SK-N-SH treated with all-trans-retinoic acid at 6 μM for 48 hours (cell line): ENCODE results near the gene FRS2.

ENCODE experiments used
- ATAC-seq: fragments of 200-7000 bp; cut with Tn5 transposase; 3 replicates; pipeline ENCODE4 v1.9.1; 2020; ENCODE audit warnings: mild to moderate bottlenecking, moderate library complexity
- ARNTL ChIP-seq: fragments of 450-650 bp; formaldehyde crosslinking; IDR thresholded peaks from 2 replicates; pipeline ENCODE4 v1.5.0; 2020; ENCODE audit warnings: low read depth, mild to moderate bottlenecking, moderate library complexity, borderline replicate concordance
- BACH2 ChIP-seq: fragments of 250-450 bp; sonication (Bioruptor Pico); IDR thresholded peaks from 2 replicates; pipeline ENCODE4 v1.9.0; 2021; ENCODE audit warnings: mild to moderate bottlenecking, borderline replicate concordance
- CSDC2 ChIP-seq: fragments of 250-450 bp; sonication (Bioruptor Pico); IDR thresholded peaks from 2 replicates; pipeline ENCODE4 v1.5.0; 2020; ENCODE audit warnings: mild to moderate bottlenecking, moderate library complexity
- CSRNP3 ChIP-seq: fragments of 250-450 bp; sonication (Bioruptor Pico); IDR thresholded peaks from 2 replicates; pipeline ENCODE4 v1.5.1; 2021; ENCODE audit warnings: mild to moderate bottlenecking, moderate library complexity
- ESRRG ChIP-seq: fragments of 250-450 bp; sonication (Bioruptor Pico); IDR thresholded peaks from 2 replicates; pipeline ENCODE4 v1.6.1; 2021; ENCODE audit warnings: mild to moderate bottlenecking
- GLIS3 ChIP-seq: fragments of 250-450 bp; sonication (Bioruptor Pico); IDR thresholded peaks from 2 replicates; pipeline ENCODE4 v1.5.0; 2020; ENCODE audit warnings: mild to moderate bottlenecking, moderate library complexity
- ISL1 ChIP-seq: fragments of 250-450 bp; sonication (Bioruptor Pico); IDR thresholded peaks from 2 replicates; pipeline ENCODE4 v2.1.2; 2022; ENCODE audit warnings: mild to moderate bottlenecking, moderate library complexity
- OSR1 ChIP-seq: fragments of 250-450 bp; sonication (Bioruptor Pico); IDR thresholded peaks from 2 replicates; pipeline ENCODE4 v1.8.0; 2022; ENCODE audit warnings: moderate library complexity, mild to moderate bottlenecking, inconsistent platforms
- POU6F1 ChIP-seq: fragments of 250-450 bp; sonication (Bioruptor Pico); IDR thresholded peaks from 2 replicates; pipeline ENCODE4 v1.8.0; 2021; ENCODE audit warnings: low read depth, mild to moderate bottlenecking, moderate library complexity, borderline replicate concordance
- RARB ChIP-seq: fragments of 250-450 bp; sonication (Bioruptor Pico); IDR thresholded peaks from 2 replicates; pipeline ENCODE4 v1.8.0; 2021; ENCODE audit warnings: mild to moderate bottlenecking, moderate library complexity
- SNAI2 ChIP-seq: fragments of 250-450 bp; sonication (Bioruptor Pico); IDR thresholded peaks from 2 replicates; pipeline ENCODE4 v1.5.0; 2020; ENCODE audit warnings: mild to moderate bottlenecking, moderate library complexity
- TCF4 ChIP-seq: fragments of 250-450 bp; sonication (Bioruptor Pico); IDR thresholded peaks from 2 replicates; pipeline ENCODE4 v1.8.0; 2021; ENCODE audit warnings: mild to moderate bottlenecking, moderate library complexity, borderline replicate concordance
- TOX ChIP-seq: fragments of 250-450 bp; sonication (Bioruptor Pico); IDR thresholded peaks from 2 replicates; pipeline ENCODE4 v1.8.0; 2021; ENCODE audit warnings: mild to moderate bottlenecking, moderate library complexity, borderline replicate concordance
- ZFP3 ChIP-seq: fragments of 250-450 bp; sonication (Bioruptor Pico); IDR thresholded peaks from 2 replicates; pipeline ENCODE4 v1.5.0; 2020; ENCODE audit warnings: mild to moderate bottlenecking, moderate library complexity
- ZFP30 ChIP-seq: fragments of 450-650 bp; formaldehyde crosslinking; IDR thresholded peaks from 2 replicates; pipeline ENCODE4 v1.5.0; 2022; ENCODE audit warnings: mild to moderate bottlenecking, moderate library complexity
- ZNF565 ChIP-seq: fragments of 450-650 bp; formaldehyde crosslinking; conservative IDR thresholded peaks from 2 replicates; pipeline ENCODE4 v1.5.0; 2020; ENCODE audit warnings: low read depth, mild to moderate bottlenecking, moderate library complexity
- ZNF70 ChIP-seq: fragments of 450-650 bp; formaldehyde crosslinking; IDR thresholded peaks from 2 replicates; pipeline ENCODE4 v1.5.0; 2020; ENCODE audit warnings: mild to moderate bottlenecking, moderate library complexity
- TF ChIP-seq, protein P1 (sequence below): fragments of 250-450 bp; sonication (Bioruptor Pico); IDR thresholded peaks from 2 replicates; pipeline ENCODE4 v1.5.0; 2020; ENCODE audit warnings: mild to moderate bottlenecking, moderate library complexity
- TF ChIP-seq, protein P2 (sequence below): fragments of 250-450 bp; sonication (Bioruptor Pico); IDR thresholded peaks from 2 replicates; pipeline ENCODE4 v1.5.1; 2020; ENCODE audit warnings: low read depth, mild to moderate bottlenecking, moderate library complexity
- TF ChIP-seq, protein P3 (sequence below): fragments of 250-450 bp; sonication (Bioruptor Pico); IDR thresholded peaks from 2 replicates; pipeline ENCODE4 v1.8.0; 2020; ENCODE audit warnings: mild to moderate bottlenecking, moderate library complexity, borderline replicate concordance

The FRS2 gene

DNA sequence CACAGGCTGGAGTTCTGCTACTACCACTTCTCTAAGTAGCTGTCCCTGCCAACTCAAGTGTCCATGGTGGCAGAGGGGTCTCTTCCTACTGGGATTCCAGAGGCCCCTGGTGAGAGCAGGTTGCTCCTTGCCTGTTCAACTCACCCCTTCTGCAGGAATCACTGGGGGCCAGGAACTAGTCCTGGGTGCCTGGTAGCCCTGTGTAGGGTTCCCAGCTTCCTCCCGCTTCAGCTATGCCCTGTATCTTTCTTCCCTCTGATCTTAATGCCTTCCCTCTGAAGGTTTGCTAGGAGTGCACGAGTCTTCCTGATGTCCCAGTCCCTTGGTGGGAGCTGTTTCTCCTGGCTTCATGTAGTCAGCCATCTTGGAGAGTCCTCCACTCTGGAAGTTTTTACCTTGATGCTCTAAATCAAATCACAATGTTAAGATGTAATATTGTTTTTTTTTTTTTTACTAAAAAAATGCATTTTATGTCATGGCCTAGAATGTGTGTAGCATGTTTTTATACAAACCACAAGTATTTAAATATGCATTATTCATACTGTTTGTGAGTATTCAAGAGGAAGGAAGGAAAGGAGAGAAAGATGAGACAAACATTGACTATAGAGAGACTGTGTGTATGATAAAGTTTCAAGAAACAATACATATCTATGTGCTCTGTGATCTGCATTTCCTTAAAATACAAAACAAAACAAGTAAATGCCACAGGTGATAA, 54.7 kb downstream of the FRS2 start:
- TF ChIP-seq, protein P1, sequence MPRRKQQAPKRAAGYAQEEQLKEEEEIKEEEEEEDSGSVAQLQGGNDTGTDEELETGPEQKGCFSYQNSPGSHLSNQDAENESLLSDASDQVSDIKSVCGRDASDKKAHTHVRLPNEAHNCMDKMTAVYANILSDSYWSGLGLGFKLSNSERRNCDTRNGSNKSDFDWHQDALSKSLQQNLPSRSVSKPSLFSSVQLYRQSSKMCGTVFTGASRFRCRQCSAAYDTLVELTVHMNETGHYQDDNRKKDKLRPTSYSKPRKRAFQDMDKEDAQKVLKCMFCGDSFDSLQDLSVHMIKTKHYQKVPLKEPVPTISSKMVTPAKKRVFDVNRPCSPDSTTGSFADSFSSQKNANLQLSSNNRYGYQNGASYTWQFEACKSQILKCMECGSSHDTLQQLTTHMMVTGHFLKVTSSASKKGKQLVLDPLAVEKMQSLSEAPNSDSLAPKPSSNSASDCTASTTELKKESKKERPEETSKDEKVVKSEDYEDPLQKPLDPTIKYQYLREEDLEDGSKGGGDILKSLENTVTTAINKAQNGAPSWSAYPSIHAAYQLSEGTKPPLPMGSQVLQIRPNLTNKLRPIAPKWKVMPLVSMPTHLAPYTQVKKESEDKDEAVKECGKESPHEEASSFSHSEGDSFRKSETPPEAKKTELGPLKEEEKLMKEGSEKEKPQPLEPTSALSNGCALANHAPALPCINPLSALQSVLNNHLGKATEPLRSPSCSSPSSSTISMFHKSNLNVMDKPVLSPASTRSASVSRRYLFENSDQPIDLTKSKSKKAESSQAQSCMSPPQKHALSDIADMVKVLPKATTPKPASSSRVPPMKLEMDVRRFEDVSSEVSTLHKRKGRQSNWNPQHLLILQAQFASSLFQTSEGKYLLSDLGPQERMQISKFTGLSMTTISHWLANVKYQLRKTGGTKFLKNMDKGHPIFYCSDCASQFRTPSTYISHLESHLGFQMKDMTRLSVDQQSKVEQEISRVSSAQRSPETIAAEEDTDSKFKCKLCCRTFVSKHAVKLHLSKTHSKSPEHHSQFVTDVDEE (CRISPR knock-in tag), result no peak
- TF ChIP-seq GLIS3 (CRISPR knock-in tag) (no peak), BACH2 (CRISPR knock-in tag) (no peak), TOX (CRISPR knock-in tag) (no peak), CSDC2 (no peak), ZNF565 (CRISPR knock-in tag) (no peak), RARB (CRISPR knock-in tag) (no peak), ESRRG (CRISPR knock-in tag) (no peak), POU6F1 (CRISPR knock-in tag) (no peak), OSR1 (CRISPR knock-in tag) (no peak), CSRNP3 (CRISPR knock-in tag) (no peak), ISL1 (no peak), SNAI2 (no peak)
- TF ChIP-seq, protein P2, sequence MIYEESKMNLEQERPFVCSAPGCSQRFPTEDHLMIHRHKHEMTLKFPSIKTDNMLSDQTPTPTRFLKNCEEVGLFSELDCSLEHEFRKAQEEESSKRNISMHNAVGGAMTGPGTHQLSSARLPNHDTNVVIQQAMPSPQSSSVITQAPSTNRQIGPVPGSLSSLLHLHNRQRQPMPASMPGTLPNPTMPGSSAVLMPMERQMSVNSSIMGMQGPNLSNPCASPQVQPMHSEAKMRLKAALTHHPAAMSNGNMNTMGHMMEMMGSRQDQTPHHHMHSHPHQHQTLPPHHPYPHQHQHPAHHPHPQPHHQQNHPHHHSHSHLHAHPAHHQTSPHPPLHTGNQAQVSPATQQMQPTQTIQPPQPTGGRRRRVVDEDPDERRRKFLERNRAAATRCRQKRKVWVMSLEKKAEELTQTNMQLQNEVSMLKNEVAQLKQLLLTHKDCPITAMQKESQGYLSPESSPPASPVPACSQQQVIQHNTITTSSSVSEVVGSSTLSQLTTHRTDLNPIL (CRISPR knock-in tag), result no peak
- TF ChIP-seq, protein P3, sequence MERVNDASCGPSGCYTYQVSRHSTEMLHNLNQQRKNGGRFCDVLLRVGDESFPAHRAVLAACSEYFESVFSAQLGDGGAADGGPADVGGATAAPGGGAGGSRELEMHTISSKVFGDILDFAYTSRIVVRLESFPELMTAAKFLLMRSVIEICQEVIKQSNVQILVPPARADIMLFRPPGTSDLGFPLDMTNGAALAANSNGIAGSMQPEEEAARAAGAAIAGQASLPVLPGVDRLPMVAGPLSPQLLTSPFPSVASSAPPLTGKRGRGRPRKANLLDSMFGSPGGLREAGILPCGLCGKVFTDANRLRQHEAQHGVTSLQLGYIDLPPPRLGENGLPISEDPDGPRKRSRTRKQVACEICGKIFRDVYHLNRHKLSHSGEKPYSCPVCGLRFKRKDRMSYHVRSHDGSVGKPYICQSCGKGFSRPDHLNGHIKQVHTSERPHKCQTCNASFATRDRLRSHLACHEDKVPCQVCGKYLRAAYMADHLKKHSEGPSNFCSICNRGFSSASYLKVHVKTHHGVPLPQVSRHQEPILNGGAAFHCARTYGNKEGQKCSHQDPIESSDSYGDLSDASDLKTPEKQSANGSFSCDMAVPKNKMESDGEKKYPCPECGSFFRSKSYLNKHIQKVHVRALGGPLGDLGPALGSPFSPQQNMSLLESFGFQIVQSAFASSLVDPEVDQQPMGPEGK, result no peak
- ATAC-seq, result peak; percentile 67

- no peak for TF ChIP-seq POU6F1 (CRISPR knock-in tag)
- peak; percentile 48 for TF ChIP-seq ISL1
- TF ChIP-seq RARB (CRISPR knock-in tag), result no peak
- TF ChIP-seq, all 23 proteins: peak for 1
- ATAC-seq, result peak; percentile 63
Observed at GRCh38 chr12:69527506-69528272, 57.5 kb downstream of the FRS2 start.

- no peak for ATAC-seq
- no peak for TF ChIP-seq OSR1 (CRISPR knock-in tag)
- TF ChIP-seq ZNF70 (CRISPR knock-in tag), result no peak
- TF ChIP-seq, protein P2 (CRISPR knock-in tag), result no peak
- TF ChIP-seq CSRNP3 (CRISPR knock-in tag), result no peak
- TF ChIP-seq ZFP3 (CRISPR knock-in tag), result no peak
- no peak for TF ChIP-seq TCF4
- no peak for TF ChIP-seq BACH2 (CRISPR knock-in tag)
- TF ChIP-seq ISL1, result no peak
- TF ChIP-seq GLIS3 (CRISPR knock-in tag), result no peak
- TF ChIP-seq ARNTL (CRISPR knock-in tag), result no peak
- no peak for TF ChIP-seq ZFP30
Observed at GRCh38 chr12:69529021-69529420, 58.8 kb downstream of the FRS2 start.
